Stimulated activated CD8-positive, alpha-beta memory T cell treated with anti-CD3 and anti-CD28 coated beads, Interleukin-15, amount 100 ng/mL, for 1 hour (primary cell): Measurements from ENCODE around the gene MCRS1.
"Not testable (repeated sequence)": the region's sequence is repeated elsewhere in the genome, so short reads cannot be mapped to it uniquely, and the experiment has no call there.

Experiments
- DNase-seq: peaks from one replicate; pipeline ENCODE4 v3.0.0-alpha.2; 2020; ENCODE audit warnings: low read depth

The MCRS1 gene

DNA sequence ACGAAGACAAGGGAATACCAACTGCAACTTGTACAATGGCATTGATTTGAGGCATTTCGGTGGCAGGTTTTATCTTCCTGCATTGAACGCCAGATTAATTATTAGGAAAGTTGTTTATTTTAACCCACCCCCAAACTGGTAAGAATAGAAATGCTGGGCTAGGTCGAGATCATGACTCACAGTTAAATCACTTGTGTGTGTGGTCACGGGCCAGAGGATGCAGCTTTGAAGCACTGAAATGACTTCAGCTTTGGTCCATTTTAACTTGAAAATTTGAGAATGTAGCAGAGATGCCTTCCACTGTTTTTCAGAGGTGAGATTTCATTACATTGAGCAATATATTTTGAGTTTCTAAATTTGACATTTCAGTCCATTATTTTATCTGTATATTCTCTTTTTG lies 52.7 kb downstream of the MCRS1 start:
- DNase-seq = no peak

- DNase-seq = no peak
These were observed 55.4 kb downstream of the MCRS1 start for GRCh38 chr12:49512546-49512945.

DNA sequence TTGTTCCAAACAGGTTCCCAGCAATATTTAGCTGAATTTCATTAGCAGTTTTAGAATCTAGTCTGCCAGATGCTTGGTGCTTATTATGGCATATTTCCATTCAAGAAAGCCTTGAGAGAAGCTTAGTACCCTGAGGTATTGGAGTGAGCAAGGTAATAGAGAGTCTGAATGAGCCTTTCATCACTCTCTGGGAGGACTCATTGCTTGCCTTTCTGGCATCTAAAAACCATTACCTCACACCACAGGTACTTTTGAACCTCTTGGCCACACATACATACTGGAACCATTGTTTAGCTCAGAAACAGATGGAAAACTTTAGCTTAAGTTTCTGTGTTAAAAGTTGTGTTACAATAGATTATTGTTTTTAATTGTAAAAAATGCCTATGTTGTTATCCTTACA lies 56.5 kb downstream of the MCRS1 start:
- no peak for DNase-seq

GRCh38 chr12:49509681-49510080 lies 58.3 kb downstream of the MCRS1 start:
- not testable (repeated sequence) for DNase-seq
